HEK293 (cell line): ENCODE results near the gene DDR2.

Experiments
- CTCF ChIA-PET: fragments of 350-600 bp; formaldehyde crosslinking; extraction: SDS; loops from one replicate; lab custom pipeline; 2021; ENCODE audit warnings: antibody characterized with exemption; lab: Yijun Ruan, JAX
- POLR2A ChIA-PET: fragments of 300-600 bp; formaldehyde crosslinking; extraction: SDS; loops from one replicate; lab custom pipeline; 2020; ENCODE audit warnings: antibody characterized with exemption, inconsistent platforms; lab: Yijun Ruan, JAX
- H3K27ac ChIP-seq: fragments of 200-500 bp; sonication (Bioruptor generic); 2 replicates; pipeline ENCODE4 v1.5.1; 2014; ENCODE audit warnings: low read depth, low read length, control low read depth, inconsistent platforms; ENCODE audit errors: extremely low read depth
- H3K36me3 ChIP-seq, 2 experiments: fragments of 200-500 bp in 1 of 2; sonication (Bioruptor generic) in 1 of 2; 1 replicate in 1 of 2; 2 replicates in 1 of 2; pipeline ENCODE4 v1.5.1; 2014 to 2017; ENCODE audit warnings: inconsistent platforms in 2 of 2, low read length in 2 of 2; ENCODE audit not compliant: control insufficient read depth in 2 of 2, insufficient read depth in 1 of 2
- H3K4me1 ChIP-seq: fragments of 200-500 bp; sonication (Bioruptor generic); 2 replicates; pipeline ENCODE4 v1.5.1; 2014; ENCODE audit warnings: mild to moderate bottlenecking, low read length, inconsistent platforms; ENCODE audit not compliant: control insufficient read depth, insufficient read depth
- H3K4me3 ChIP-seq: 2 replicates; pipeline ENCODE4 v1.5.1; 2011; ENCODE audit warnings: low read depth, mild to moderate bottlenecking, control low read depth, low read length, moderate library complexity
- H3K9me3 ChIP-seq: fragments of 200-500 bp; sonication (Bioruptor generic); 2 replicates; pipeline ENCODE4 v1.5.1; 2014; ENCODE audit warnings: low read depth, low read length, inconsistent platforms; ENCODE audit not compliant: control insufficient read depth, insufficient read depth
- MZF1 ChIP-seq: fragments of 450-650 bp; formaldehyde crosslinking; IDR thresholded peaks from 2 replicates; pipeline ENCODE4 v1.5.1; 2017; ENCODE audit warnings: missing biosample characterization, missing genetic modification characterization, borderline replicate concordance
- RBAK ChIP-seq: fragments of 450-650 bp; formaldehyde crosslinking; IDR thresholded peaks from 2 replicates; pipeline ENCODE4 v1.5.1; 2016; ENCODE audit warnings: missing biosample characterization, missing genetic modification characterization
- TSHZ1 ChIP-seq: fragments of 450-650 bp; formaldehyde crosslinking; IDR thresholded peaks from 2 replicates; pipeline ENCODE4 v1.5.1; 2016; ENCODE audit warnings: missing biosample characterization, missing genetic modification characterization, borderline replicate concordance
- ZBTB10 ChIP-seq: fragments of 450-650 bp; formaldehyde crosslinking; IDR thresholded peaks from 2 replicates; pipeline ENCODE4 v1.5.1; 2016; ENCODE audit warnings: missing biosample characterization, missing genetic modification characterization
- ZBTB44 ChIP-seq: fragments of 450-650 bp; IDR thresholded peaks from 2 replicates; pipeline ENCODE4 v1.5.1; 2018; ENCODE audit warnings: missing biosample characterization, mild to moderate bottlenecking, missing genetic modification characterization
- ZFP41 ChIP-seq: fragments of 450-650 bp; formaldehyde crosslinking; IDR thresholded peaks from 2 replicates; pipeline ENCODE4 v1.5.1; 2016; ENCODE audit warnings: missing biosample characterization, missing genetic modification characterization, borderline replicate concordance
- ZNF140 ChIP-seq: fragments of 450-650 bp; formaldehyde crosslinking; IDR thresholded peaks from 2 replicates; pipeline ENCODE4 v1.5.1; 2016; ENCODE audit warnings: missing biosample characterization, missing genetic modification characterization
- ZNF157 ChIP-seq: fragments of 450-650 bp; formaldehyde crosslinking; IDR thresholded peaks from 2 replicates; pipeline ENCODE4 v1.5.1; 2016; ENCODE audit warnings: missing biosample characterization, missing genetic modification characterization
- ZNF366 ChIP-seq: fragments of 450-650 bp; formaldehyde crosslinking; conservative IDR thresholded peaks from 2 replicates; pipeline ENCODE4 v1.5.1; 2016; ENCODE audit warnings: missing biosample characterization, missing genetic modification characterization
- ZNF398 ChIP-seq: fragments of 450-650 bp; formaldehyde crosslinking; IDR thresholded peaks from 2 replicates; pipeline ENCODE4 v1.5.1; 2017; ENCODE audit warnings: missing biosample characterization, missing genetic modification characterization
- ZNF585B ChIP-seq: fragments of 450-650 bp; formaldehyde crosslinking; IDR thresholded peaks from 2 replicates; pipeline ENCODE4 v1.5.1; 2016; ENCODE audit warnings: missing biosample characterization, missing genetic modification characterization
- ZNF747 ChIP-seq: fragments of 450-650 bp; formaldehyde crosslinking; IDR thresholded peaks from 2 replicates; pipeline ENCODE4 v1.5.1; 2016; ENCODE audit warnings: missing biosample characterization, missing genetic modification characterization

The DDR2 gene

GRCh38 chr1:162676750-162677149, 44.5 kb downstream of the DDR2 start (continued):
- TF ChIP-seq ZBTB44 (tag by site-specific recombination) (no peak), ZNF398 (tag by site-specific recombination) (no peak), TSHZ1 (tag by site-specific recombination) (no peak), RBAK (no peak), ZBTB10 (tag by site-specific recombination) (no peak)

GRCh38 chr1:162677607-162678371, 45.5 kb downstream of the DDR2 start:
- Histone ChIP-seq H3K9me3 (no peaks in the 10 kb centered on the region), H3K27ac (no peak overlapping the region), H3K4me3 (no peak overlapping the region), H3K36me3 (no peaks in the 10 kb centered on the region), H3K4me1 (peaks cover 7% of the 10 kb centered on the region; the same call in 1 of the 2 replicates)
- CTCF ChIA-PET: no interaction called here
- TF ChIP-seq ZNF157 (tag by site-specific recombination) (no peak), MZF1 (tag by site-specific recombination) (peak; percentile 90; the same call in 1 of the 2 replicates)
- POLR2A ChIA-PET: no interaction called here

- no peak for TF ChIP-seq ZFP41
- no peak for TF ChIP-seq ZNF747 (tag by site-specific recombination)
- TF ChIP-seq ZNF366 (tag by site-specific recombination): no peak
- TF ChIP-seq ZNF140: no peak
- TF ChIP-seq ZNF585B (tag by site-specific recombination): no peak
- H3K4me3 ChIP-seq: no peak overlapping the region
- ChIA-PET POLR2A (no interaction called here), CTCF (no interaction called here)
- 0 out of 2 replicates have a peak, but pooled peaks cover 1% of the 10 kb centered on the region for H3K4me1 ChIP-seq
- H3K36me3 ChIP-seq: no peaks in the 10 kb centered on the region
- no peaks in the 10 kb centered on the region for H3K9me3 ChIP-seq
- no peak overlapping the region for H3K27ac ChIP-seq
These were observed 46.2 kb downstream of the DDR2 start for GRCh38 chr1:162678439-162678838.
